GM19023 (cell line): ENCODE results near the gene NMRAL1.

ENCODE experiments used
- ATAC-seq: cut with Tn5 transposase; IDR thresholded peaks from one replicate; pipeline ENCODE4 v1.9.1; 2021; ENCODE audit warnings: mild to moderate bottlenecking, moderate library complexity; ENCODE audit not compliant: unreplicated experiment

NMRAL1 gene

DNA sequence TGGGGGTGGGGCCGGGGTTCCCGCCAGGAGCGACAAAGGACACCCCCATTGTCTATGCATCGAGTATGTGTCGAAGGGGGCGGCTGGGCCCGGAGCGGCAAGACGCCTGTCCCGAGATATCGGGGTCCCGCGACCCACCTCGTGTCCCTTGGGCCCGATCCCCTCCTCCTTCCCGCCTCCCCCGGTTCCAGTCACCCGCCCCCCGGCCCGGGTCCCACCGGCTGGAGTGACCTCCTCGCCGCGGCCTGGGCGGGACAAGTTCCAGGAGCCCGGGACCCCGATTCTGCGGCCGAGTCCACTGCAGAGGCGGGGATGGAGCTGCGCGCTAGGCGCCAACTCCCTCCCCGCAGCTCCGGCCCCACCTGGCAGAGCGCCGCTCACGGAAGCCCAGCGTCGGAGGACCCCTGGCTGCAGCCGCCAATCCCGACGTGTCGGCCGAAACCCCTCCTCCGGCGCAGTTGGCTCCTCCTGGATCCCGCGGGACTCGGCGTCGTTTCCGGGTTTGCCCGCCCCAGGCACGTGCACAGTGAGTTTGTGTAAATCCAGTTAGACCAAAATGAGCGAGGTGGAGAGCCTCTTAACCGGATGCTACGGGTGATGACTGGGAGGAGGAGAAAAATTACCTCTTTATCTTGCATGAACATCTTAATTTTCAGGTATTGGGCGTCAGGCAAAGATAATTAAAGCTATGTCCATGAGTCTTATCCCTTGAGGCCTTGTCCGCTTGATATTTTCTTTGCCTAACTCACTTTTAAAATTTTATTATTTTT is at the start of gene NMRAL1:
TSS of gene NMRAL1 (minus strand) at position 434 of the 770 bp plus-strand sequence. CDS start 493 bp downstream, outside the sequence.
- ATAC-seq, result peak; percentile 39

DNA sequence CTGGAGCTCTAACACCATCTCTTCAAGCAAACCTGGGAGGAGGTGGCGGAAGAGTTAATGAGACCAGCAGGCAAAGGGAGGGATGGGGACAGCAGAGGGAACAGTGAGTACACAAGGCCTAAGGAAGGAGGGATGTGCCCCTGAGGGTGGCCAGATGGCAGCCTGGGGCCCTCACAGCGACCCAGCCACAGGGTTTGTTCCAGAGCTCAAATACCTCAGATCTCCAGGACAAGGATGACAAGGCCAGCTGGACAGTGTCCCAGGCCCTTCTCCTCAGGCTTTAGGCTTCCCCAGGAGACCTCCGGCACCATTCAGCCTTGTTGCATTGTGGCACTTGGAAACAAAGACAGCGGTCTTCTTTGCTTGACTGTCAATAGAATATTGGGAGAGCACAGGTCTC is 49.3 kb upstream of the NMRAL1 start:
- no peak for ATAC-seq

GRCh38 chr16:4522051-4522581 is 47.7 kb upstream of the NMRAL1 start:
- ATAC-seq, result no peak

DNA sequence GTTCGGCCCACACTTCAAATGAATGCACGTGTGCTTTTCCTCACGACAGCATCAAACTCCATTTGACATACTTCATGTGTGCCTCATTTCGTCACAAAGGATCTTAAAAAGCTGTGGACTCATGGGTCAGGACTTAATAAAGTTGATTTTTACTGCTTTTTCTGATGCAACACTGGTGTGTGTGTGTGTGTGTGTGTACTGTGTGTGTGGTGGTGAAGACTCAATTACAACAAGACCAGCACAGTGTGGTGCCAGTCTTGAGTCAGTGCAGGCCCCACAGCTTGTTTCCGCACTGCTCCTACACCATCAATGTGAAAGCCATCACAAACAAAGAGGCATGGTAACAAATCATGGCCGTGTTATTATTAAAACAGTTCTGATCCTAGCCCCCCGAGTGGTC is 46.5 kb upstream of the NMRAL1 start:
- ATAC-seq, result no peak

DNA sequence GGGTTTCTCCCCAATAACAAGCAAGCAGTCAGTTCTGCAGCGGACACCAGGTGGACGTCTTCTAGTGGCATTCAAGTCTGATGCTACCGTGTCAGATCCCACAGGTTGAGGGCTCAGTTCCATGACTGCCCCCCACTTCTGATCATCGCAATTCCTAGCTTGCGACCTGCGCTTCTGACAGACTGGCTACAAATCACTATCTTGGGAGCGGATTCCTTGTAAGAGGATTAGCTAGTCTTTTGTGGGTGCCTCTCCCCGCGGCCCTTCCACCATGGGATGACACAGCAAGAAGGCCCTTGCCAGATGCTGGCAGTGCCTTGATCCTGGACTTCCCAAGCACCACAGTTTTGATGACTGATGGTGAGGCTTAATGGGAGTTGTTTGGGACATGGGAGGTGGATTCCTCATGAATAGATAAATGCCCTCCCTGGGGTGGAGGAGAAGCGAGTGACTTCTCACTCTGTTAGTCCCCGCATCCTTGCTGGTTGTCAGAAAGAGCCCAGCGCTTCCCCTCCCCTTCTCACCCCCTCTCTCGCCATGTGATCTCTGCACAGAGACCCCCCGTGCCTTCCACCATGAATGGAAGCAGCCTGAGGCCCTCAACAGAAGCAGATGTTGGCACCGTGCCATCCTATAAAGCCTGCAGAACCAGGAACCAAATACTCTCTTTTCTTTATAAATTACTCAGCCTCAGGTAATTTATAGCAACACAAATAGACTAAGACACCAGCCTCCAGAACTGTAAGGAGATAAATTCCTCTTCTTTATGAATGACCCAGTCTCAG is 45.0 kb upstream of the NMRAL1 start:
- no peak for ATAC-seq

DNA sequence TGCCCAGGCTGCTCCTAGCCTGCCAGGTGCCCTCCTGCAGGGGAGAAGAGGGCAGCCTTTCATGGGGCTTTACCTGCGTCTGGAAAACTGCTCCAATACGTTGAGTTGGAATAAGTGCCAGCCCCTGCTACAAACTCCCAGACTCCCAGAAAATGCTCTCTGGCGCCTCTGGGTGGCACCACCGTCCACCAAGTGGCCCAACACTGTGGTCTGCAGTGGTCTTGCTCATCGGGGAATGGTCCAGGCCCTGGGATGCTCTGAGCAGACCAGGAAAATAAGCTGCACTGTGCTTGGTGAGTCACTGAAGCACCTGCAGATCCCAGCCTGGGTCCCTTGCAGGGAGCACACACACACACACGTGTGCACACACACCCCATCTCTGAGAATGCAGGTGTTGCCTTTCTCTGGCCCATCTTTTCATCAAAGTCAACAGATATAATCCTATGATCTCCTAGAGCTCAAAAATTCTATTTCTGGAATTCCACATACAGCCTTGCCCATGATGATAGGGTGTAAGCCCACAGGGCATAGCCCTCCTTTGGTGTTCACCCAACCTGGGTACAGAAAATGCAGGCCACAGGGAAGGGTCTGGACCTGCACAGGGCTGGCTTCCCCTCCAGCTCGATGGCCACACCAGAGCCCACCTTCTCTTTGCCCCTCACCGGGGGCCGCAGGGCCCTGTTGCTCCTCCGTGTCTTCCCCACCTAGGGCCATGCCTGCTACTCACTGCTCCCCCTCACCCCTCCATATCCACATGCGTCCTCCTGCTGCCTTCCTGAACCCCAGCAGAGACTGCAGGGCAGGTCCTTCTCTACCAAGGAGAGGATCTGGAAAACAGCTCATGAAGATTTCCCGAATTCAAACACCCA is 43.6 kb upstream of the NMRAL1 start:
- no peak for ATAC-seq

GRCh38 chr16:4515611-4516233 is 41.3 kb upstream of the NMRAL1 start:
- no peak for ATAC-seq

DNA sequence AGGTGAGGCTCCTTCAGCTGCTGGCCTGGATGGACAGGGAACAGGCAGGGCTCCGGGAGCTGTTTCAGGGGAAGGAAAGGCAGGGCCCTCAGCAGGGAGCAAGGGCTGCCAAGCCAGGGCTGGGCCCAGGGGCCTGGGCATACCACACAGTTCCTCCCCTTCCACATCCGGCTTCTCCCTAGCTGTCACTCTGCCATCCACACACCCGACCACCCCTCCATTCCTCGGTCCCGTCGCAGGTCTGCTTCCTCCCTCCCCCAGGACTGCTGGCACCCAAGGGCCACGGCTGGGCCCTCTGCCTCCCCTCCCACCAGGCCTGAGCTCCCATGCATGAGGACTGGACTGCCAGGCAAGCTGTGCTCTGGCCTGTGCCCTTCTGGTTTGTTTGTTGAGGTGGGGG is 40.2 kb upstream of the NMRAL1 start:
- no peak for ATAC-seq

GRCh38 chr16:4513881-4514280 is 39.5 kb upstream of the NMRAL1 start:
- no peak for ATAC-seq

DNA sequence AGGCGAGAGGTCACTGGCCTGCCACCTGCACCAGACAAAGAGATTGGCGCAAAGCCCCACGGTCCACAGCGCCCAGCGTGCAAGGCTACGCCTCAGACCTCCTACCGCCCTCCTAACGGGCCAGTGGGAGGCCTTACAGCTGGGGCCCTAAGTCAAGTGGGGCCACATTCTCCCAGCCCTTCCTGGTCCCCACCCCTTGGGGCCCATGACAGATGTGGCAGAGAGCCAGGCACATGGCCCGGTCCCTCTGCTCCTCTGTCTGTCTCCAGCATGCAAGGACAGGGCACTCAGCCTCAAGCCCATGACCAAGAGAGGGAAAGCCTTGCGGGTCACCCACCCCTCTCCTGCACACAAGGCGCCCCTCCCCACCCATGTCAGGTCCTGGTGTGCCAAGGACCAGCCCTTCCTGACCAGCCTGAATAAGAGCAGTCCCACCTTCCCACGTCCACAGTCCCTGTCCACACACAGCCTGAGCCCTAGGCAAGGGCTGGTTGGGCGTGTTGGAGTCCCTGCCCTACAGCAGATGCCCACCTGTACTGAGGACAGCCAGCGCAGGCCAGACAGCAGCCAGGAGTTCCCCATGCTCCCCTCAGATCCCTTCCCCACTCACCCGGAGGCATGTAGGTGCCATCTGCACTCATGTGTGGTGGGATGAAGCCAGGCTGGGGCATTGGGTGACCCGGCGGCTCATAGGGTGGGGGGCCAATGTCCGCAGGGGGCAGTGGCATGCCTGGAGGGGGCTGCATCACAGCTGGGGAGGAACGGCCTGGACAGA is 38.8 kb upstream of the NMRAL1 start:
- ATAC-seq, result no peak

GRCh38 chr16:4512473-4512872 is 38.0 kb upstream of the NMRAL1 start:
- ATAC-seq, result no peak

GRCh38 chr16:4511441-4512082 is 37.1 kb upstream of the NMRAL1 start:
- ATAC-seq, result no peak

- no peak for ATAC-seq
Observed at GRCh38 chr16:4510747-4511426, 36.5 kb upstream of the NMRAL1 start.

GRCh38 chr16:4510131-4510530 is 35.7 kb upstream of the NMRAL1 start:
- no peak for ATAC-seq

DNA sequence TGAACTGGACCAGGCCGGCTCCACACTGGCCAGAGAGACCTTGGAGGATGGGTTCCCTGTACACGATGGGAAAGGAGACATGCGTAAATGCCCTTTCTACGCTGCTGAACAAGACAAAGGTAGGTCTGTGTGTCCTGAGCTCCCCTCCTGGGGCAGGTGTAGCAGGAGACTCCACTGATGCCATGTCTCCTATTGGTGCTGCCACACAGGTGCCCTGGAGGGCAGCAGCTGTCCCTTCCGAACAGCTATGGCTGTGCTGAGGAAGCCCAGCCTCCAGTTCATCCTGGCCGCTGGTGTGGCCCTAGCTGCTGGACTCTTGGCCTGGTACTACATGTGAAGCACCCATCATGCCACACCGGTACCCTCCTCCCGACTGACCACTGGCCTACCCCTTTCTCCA is 35.0 kb upstream of the NMRAL1 start:
- ATAC-seq, result no peak

DNA sequence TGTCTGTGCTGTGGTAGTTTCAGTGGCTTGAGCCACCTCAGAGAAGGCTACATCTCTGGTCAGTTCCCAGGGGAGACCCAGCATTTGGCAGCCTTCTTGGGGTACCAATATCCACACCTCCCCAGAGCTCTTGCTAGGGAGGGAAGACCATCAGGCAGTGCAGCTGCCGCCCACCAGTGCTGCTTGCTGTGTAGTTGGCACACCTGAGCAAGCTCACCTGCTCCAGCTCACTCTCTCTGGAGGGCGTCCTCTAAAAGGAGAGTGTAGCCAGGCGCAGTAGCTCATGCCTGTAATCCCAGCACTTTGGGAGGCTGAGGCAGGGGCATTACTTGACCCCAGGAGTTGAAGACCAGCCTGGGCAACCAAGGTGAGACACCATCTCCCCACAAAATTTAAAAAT is 34.4 kb upstream of the NMRAL1 start:
- no peak for ATAC-seq

GRCh38 chr16:4507588-4508345 is 33.3 kb upstream of the NMRAL1 start:
- no peak for ATAC-seq

GRCh38 chr16:4506450-4506849 is 32.0 kb upstream of the NMRAL1 start:
- no peak for ATAC-seq
